Fibroblast of pulmonary artery (primary cell): ENCODE results near the gene TANGO6.
A peak's percentile ranks its signal among the peaks of the same experiment; 100 is the strongest.

Source experiments
- DNase-seq: peaks from one replicate; pipeline ENCODE4 v3.0.0-alpha.2; 2010; ENCODE audit warnings: low read depth
- H3K4me3 ChIP-seq: replicated peaks from 2 replicates; pipeline ENCODE4 v1.5.1; 2011; ENCODE audit warnings: low read depth, mild to moderate bottlenecking, control low read depth, low read length, moderate library complexity
- CTCF ChIP-seq: IDR thresholded peaks from 2 replicates; pipeline ENCODE4 v1.5.1; 2011; ENCODE audit warnings: mild to moderate bottlenecking, control low read depth, low read length, inconsistent platforms; ENCODE audit errors: missing control alignments

Gene TANGO6

GRCh38 chr16:69083306-69083941, 240.1 kb downstream of the TANGO6 start:
- DNase-seq, result no peak
- peak; percentile 4 for TF ChIP-seq CTCF
- H3K4me3 ChIP-seq, result no peak overlapping the region

GRCh38 chr16:69084289-69084688, 241.0 kb downstream of the TANGO6 start:
- no peak for TF ChIP-seq CTCF
- no peak overlapping the region for H3K4me3 ChIP-seq
- DNase-seq, result peak; percentile 86

GRCh38 chr16:69085032-69085695, 241.8 kb downstream of the TANGO6 start:
- DNase-seq, result no peak
- no peak overlapping the region for H3K4me3 ChIP-seq
- no peak for TF ChIP-seq CTCF

GRCh38 chr16:69087161-69087581, 243.8 kb downstream of the TANGO6 start:
- TF ChIP-seq CTCF, result no peak
- H3K4me3 ChIP-seq, result no peak overlapping the region
- DNase-seq, result peak; percentile 45

GRCh38 chr16:69088684-69089083, 245.4 kb downstream of the TANGO6 start:
- DNase-seq, result no peak
- no peak overlapping the region for H3K4me3 ChIP-seq

GRCh38 chr16:69089091-69089910, 246.0 kb downstream of the TANGO6 start:
- H3K4me3 ChIP-seq, result no peak overlapping the region
- DNase-seq, result no peak

More at GRCh38 chr16:69088684-69089083, 245.4 kb downstream of the TANGO6 start:
- TF ChIP-seq CTCF, result no peak

More at GRCh38 chr16:69089091-69089910, 246.0 kb downstream of the TANGO6 start:
- no peak for TF ChIP-seq CTCF
